GM12878 (cell line): Measurements from ENCODE around the gene MACF1. TPM values are rescaled to one million over a fixed set of nuclear protein-coding genes. Genes with fewer than 3 reads are reported as not detected.

ENCODE experiments used
- ATAC-seq: fragments of 200-7000 bp; cut with Tn5 transposase; 3 replicates; pipeline ENCODE4 v1.9.1; 2020; ENCODE audit warnings: mild to moderate bottlenecking, moderate library complexity
- BruUV-seq: library from RNA; stranded (reverse); fragments of 400-500 nt; replicated peaks from 2 replicates; lab custom pipeline; 2021; lab: Mats Ljungman, UMichigan
- CTCF ChIA-PET: fragments of 300-600 bp; sonication (Branson Sonifier 250); formaldehyde crosslinking; extraction: SDS; loops from one replicate; lab custom pipeline; 2021; ENCODE audit warnings: inconsistent platforms; lab: Yijun Ruan, JAX
- POLR2A ChIA-PET: fragments of 350-600 bp; formaldehyde crosslinking; extraction: SDS; loops from one replicate; lab custom pipeline; 2021; ENCODE audit warnings: inconsistent platforms; lab: Charles Lee
- RAD21 ChIA-PET: fragments of 300-600 bp; sonication (Branson Sonifier 250); formaldehyde crosslinking; loops from one replicate; lab custom pipeline; 2023; ENCODE audit warnings: antibody characterized with exemption; ENCODE audit not compliant: unreplicated experiment; lab: Charles Lee
- SMC1A ChIA-PET: fragments of 300-600 bp; sonication (Branson Sonifier 250); formaldehyde crosslinking; loops from one replicate; lab custom pipeline; 2023; ENCODE audit not compliant: unreplicated experiment, uncharacterized antibody; lab: Charles Lee
- DNase-seq: peaks from one replicate; pipeline ENCODE4 v3.0.0-alpha.2; 2011; ENCODE audit warnings: low read depth, low spot score
- FAIRE-seq: peaks from 3 replicates; lab custom pipeline; 2011; peaks lifted over from hg19 to GRCh38; lab: Jason Lieb, UNC
- H2AFZ ChIP-seq: 2 replicates; pipeline ENCODE4 v1.6.0; 2011; ENCODE audit warnings: low read depth, low read length, control low read depth; ENCODE audit not compliant: control insufficient read depth
- H3K27ac ChIP-seq: 2 replicates; pipeline ENCODE4 v1.5.1; 2011; ENCODE audit warnings: control low read depth; ENCODE audit not compliant: control insufficient read depth, insufficient read depth
- H3K27me3 ChIP-seq, 2 experiments: replicated peaks in 1 of 2; 2 replicates each; pipeline versions ENCODE4 v1.6.0 to v1.6.1; 2011; ENCODE audit warnings: low read length in 1 of 2; ENCODE audit not compliant: control insufficient read depth in 2 of 2, insufficient read depth in 2 of 2
- H3K36me3 ChIP-seq, 2 experiments: 2 replicates each; pipeline ENCODE4 v1.5.1; 2011; ENCODE audit warnings: low read length in 1 of 2; ENCODE audit not compliant: control insufficient read depth in 2 of 2, insufficient read depth in 2 of 2
- H3K4me1 ChIP-seq: 2 replicates; pipeline ENCODE4 v1.6.1; 2011; ENCODE audit warnings: mild to moderate bottlenecking, low read length, moderate library complexity, mixed read lengths; ENCODE audit not compliant: control insufficient read depth, insufficient read depth
- H3K4me2 ChIP-seq: 2 replicates; pipeline ENCODE4 v1.6.0; 2011; ENCODE audit warnings: control low read depth; ENCODE audit not compliant: control insufficient read depth, insufficient read depth
- H3K4me3 ChIP-seq: fragments of 200-600 bp; sonication (generic); 2 replicates; pipeline ENCODE4 v1.5.1; 2016
- H3K79me2 ChIP-seq: 2 replicates; pipeline ENCODE4 v1.6.0; 2011; ENCODE audit warnings: low read length; ENCODE audit not compliant: control insufficient read depth, insufficient read depth
- H3K9ac ChIP-seq: 2 replicates; pipeline ENCODE4 v1.8.0; 2011; ENCODE audit warnings: low read length, control low read depth, mixed read lengths; ENCODE audit not compliant: control insufficient read depth, insufficient read depth
- H3K9me3 ChIP-seq: replicated peaks from 3 replicates; pipeline ENCODE4 v1.5.1; 2011; ENCODE audit warnings: mild to moderate bottlenecking, low read length; ENCODE audit not compliant: control insufficient read depth, insufficient read depth
- H4K20me1 ChIP-seq: 2 replicates; pipeline ENCODE4 v1.6.0; 2011; ENCODE audit not compliant: control insufficient read depth, insufficient read depth
- BCL11A ChIP-seq: IDR thresholded peaks from 2 replicates; pipeline ENCODE4 v1.6.1; 2011; ENCODE audit warnings: low read depth, low read length
- CEBPB ChIP-seq, 2 experiments: fragments of 150-350 bp in 1 of 2; IDR thresholded peaks; 2 replicates each; pipeline ENCODE4 v1.6.1; 2012 to 2014; ENCODE audit warnings: low read depth in 2 of 2, low read length in 2 of 2, borderline replicate concordance in 1 of 2, inconsistent platforms in 1 of 2
- CREM ChIP-seq: IDR thresholded peaks from 2 replicates; pipeline ENCODE4 v1.6.1; 2014; ENCODE audit warnings: antibody characterized with exemption, low read depth
- E2F8 ChIP-seq: fragments of 450-650 bp; IDR thresholded peaks from 2 replicates; pipeline ENCODE4 v1.6.1; 2018; ENCODE audit warnings: mild to moderate bottlenecking, low read depth, moderate library complexity; ENCODE audit not compliant: partially characterized antibody
- EP300 ChIP-seq, 2 experiments: fragments of 150-350 bp in 1 of 2; IDR thresholded peaks; 2 replicates each; pipeline ENCODE4 v1.6.1; 2011 to 2012; ENCODE audit warnings: low read depth in 2 of 2, low read length in 2 of 2, borderline replicate concordance in 1 of 2, improper control_type of control experiment in 1 of 2, inconsistent platforms in 1 of 2; ENCODE audit not compliant: control insufficient read depth in 1 of 2
- ESRRA ChIP-seq: IDR thresholded peaks from 2 replicates; pipeline ENCODE4 v1.6.1; 2012; ENCODE audit warnings: mild to moderate bottlenecking, low read length, improper control_type of control experiment
- HCFC1 ChIP-seq: fragments of 150-350 bp; IDR thresholded peaks from 2 replicates; pipeline ENCODE4 v1.6.1; 2014; ENCODE audit warnings: low read length
- IRF5 ChIP-seq: fragments of 450-650 bp; IDR thresholded peaks from 2 replicates; pipeline ENCODE4 v1.6.1; 2017; ENCODE audit warnings: borderline replicate concordance
- LARP7 ChIP-seq: fragments of 450-650 bp; IDR thresholded peaks from 2 replicates; pipeline ENCODE4 v1.6.1; 2017; ENCODE audit warnings: mild to moderate bottlenecking
- NFXL1 ChIP-seq: fragments of 450-650 bp; IDR thresholded peaks from 2 replicates; pipeline ENCODE4 v1.6.1; 2017; ENCODE audit warnings: antibody characterized with exemption, mild to moderate bottlenecking, borderline replicate concordance
- POLR2A ChIP-seq: IDR thresholded peaks from 2 replicates; pipeline ENCODE4 v1.6.1; 2011; ENCODE audit warnings: low read depth, mild to moderate bottlenecking, low read length
- RAD21 ChIP-seq: IDR thresholded peaks from 2 replicates; pipeline ENCODE4 v1.6.1; 2011; ENCODE audit warnings: mild to moderate bottlenecking, low read depth, low read length, moderate library complexity; ENCODE audit not compliant: insufficient read depth
- RBBP5 ChIP-seq: fragments of 200-600 bp; sonication (generic); conservative IDR thresholded peaks from 2 replicates; pipeline ENCODE4 v1.6.1; 2016
- SREBF1 ChIP-seq: IDR thresholded peaks from 2 replicates; pipeline ENCODE4 v1.6.1; 2012; ENCODE audit warnings: mild to moderate bottlenecking, low read length
- whole genome bisulfite sequencing: methylation state at CpG from one replicate; pipeline ENCODE4 v1.1.6; 2016; ENCODE audit warnings: low lambda C conversion rate; ENCODE audit not compliant: insufficient replicate concordance, insufficient coverage; ENCODE audit errors: missing lambda C conversion rate; 5-methylcytosine and 5-hydroxymethylcytosine counted together
- in situ Hi-C: fragments of 300-500 bp; cut with MboI; formaldehyde crosslinking; loops from 9 replicates; pipeline ENCODE4 v1.14.3; 2018; ENCODE audit warnings: mixed read lengths
- intact Hi-C: fragments of 100-400 bp; cut with micrococcal nuclease; formaldehyde crosslinking; loops from one replicate; pipeline ENCODE4 v1.14.2; 2022; ENCODE audit not compliant: unreplicated experiment
- polyA plus RNA-seq, 11 experiments: library from polyadenylated mRNA; depleted of rRNA in 4 of 11; unstranded in 6 of 11; stranded (reverse) in 5 of 11; fragments of >200 nt; fragmentation: Nextera tagmentation in 4 of 11; fragmentation: Illumina TruSeq in 1 of 11; extraction: Ambion mirVana in 4 of 11; extraction: Trizol in 1 of 11; gene quantifications; 1 replicate in 1 of 11; 2 replicates in 10 of 11; pipeline versions ENCODE4 v1.2.1 to v1.2.3, GENCODE V29; 2011 to 2016; ENCODE audit warnings: inconsistent platforms in 2 of 11, missing spikeins in 2 of 11, low read depth in 1 of 11
- total RNA-seq, 4 experiments: library from RNA; depleted of rRNA in 3 of 4; stranded (reverse); fragments of >200 nt in 3 of 4; fragmentation: Illumina TruSeq in 1 of 4; extraction: Trizol in 1 of 4; gene quantifications; 2 replicates each; pipeline versions ENCODE4 v1.2.1 to v1.2.3, GENCODE V29; 2013 to 2021
- TF ChIP-seq, protein P1 (sequence below): IDR thresholded peaks from 2 replicates; pipeline ENCODE4 v1.6.1; 2011; ENCODE audit warnings: low read depth, mild to moderate bottlenecking, low read length, moderate library complexity, borderline replicate concordance; ENCODE audit errors: extremely low read depth
- TF ChIP-seq, protein P2 (sequence below): fragments of 450-650 bp; formaldehyde crosslinking; IDR thresholded peaks from 2 replicates; pipeline ENCODE4 v1.5.0; 2022; ENCODE audit warnings: mild to moderate bottlenecking, missing genetic modification characterization

The MACF1 gene
- total and polyA plus RNA-seq, 10 of the 15 experiments (the other 5 are each of a cell fraction or from before 2014, with no cell fraction given): 15.5 to 201 (median 76.9) TPM

DNA sequence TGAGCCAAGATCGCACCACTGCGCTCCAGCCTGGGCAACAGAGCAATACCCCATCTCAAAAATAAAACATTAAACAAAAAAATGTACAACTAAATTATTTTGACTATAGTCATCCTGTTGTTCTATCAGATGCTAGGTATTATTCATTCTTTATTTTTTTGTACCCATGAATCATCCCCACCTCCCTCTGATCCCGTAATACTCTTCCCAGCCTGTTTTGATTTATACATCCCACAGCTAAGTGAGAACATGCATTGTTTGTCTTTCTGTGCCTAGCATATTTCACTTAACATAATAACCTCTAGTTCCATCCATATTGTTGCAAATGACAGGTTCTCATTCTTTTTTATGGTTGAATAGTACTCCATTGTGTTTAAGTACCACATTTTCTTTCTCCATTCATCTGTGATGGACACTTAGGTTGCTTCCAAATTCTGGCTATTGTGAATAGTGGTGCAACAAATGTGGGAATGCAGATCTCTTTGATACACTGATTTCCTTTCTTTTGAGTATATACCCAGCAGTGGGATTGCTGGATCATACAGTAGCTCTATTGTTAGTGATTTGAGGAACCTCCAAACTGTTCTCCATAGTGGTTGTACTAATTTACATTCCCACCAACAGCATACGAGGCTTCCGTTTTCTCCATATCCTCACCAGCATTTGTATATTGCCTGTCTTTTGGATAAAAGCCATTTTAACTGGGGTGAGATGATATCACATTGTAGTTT lies 84.4 kb downstream of the MACF1 start:
- ChIA-PET POLR2A (interaction anchor here (0.6 to 0.7 kb wide), 2 partner anchors 87 to 202 kb away, joined by 3 to 4 read pairs; no protein-coding TSS in a partner anchor), SMC1A (interaction anchor here (1.2 to 1.5 kb wide), 3 partner anchors 11 to 97 kb away, joined by 3 to 4 read pairs (median 3); no protein-coding TSS in a partner anchor), CTCF (interaction anchor here (1.9 kb wide), 1 partner anchor 9 kb away, joined by 6 read pairs; no protein-coding TSS in a partner anchor), RAD21 (interaction anchor here (0.7 kb wide), 1 partner anchor 132 kb away, joined by 4 read pairs; no protein-coding TSS in a partner anchor)
- DNase-seq (no peak), ATAC-seq (no peak), FAIRE-seq (no peak)
- Histone ChIP-seq H2AFZ (no peak overlapping the region), H3K9me3 (no peaks in the 10 kb centered on the region), H3K4me1 (no peaks in the 10 kb centered on the region), H3K36me3 (peaks cover 11 to 41% of the 10 kb centered on the region in 2 experiments), H3K79me2 (no peaks in the 10 kb centered on the region), H3K9ac (no peak overlapping the region), H3K27ac (no peak overlapping the region), H3K4me2 (no peak overlapping the region), H3K27me3 (no peaks in the 10 kb centered on the region), H3K4me3 (no peak overlapping the region), H4K20me1 (no peaks in the 10 kb centered on the region)
- intact Hi-C loops: no loop called here
- 96% methylated on average over 5 of the region's 5 CpGs for WGBS
- in situ Hi-C loops: no loop called here
- BruUV-seq: no TSS peak
- TF ChIP-seq BCL11A (no peak), RBBP5 (no peak), EP300 (IDR thresholded peaks at IDR 0.05; ENCODE audit: borderline replicate concordance in 1 of 2, control insufficient read depth in 1 of 2, low read depth in 2 of 2, low read length in 2 of 2) (no peak), RAD21 (no peak), LARP7 (no peak), CEBPB (IDR thresholded peaks at IDR 0.05; ENCODE audit: borderline replicate concordance in 1 of 2, low read depth in 2 of 2, low read length in 2 of 2) (no peak), NFXL1 (no peak), HCFC1 (no peak), CREM (no peak), ESRRA (no peak), POLR2A (no peak), E2F8 (no peak), SREBF1 (no peak), IRF5 (no peak)
- TF ChIP-seq, protein P1, sequence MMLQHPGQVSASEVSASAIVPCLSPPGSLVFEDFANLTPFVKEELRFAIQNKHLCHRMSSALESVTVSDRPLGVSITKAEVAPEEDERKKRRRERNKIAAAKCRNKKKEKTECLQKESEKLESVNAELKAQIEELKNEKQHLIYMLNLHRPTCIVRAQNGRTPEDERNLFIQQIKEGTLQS: no peak
- TF ChIP-seq, protein P2, sequence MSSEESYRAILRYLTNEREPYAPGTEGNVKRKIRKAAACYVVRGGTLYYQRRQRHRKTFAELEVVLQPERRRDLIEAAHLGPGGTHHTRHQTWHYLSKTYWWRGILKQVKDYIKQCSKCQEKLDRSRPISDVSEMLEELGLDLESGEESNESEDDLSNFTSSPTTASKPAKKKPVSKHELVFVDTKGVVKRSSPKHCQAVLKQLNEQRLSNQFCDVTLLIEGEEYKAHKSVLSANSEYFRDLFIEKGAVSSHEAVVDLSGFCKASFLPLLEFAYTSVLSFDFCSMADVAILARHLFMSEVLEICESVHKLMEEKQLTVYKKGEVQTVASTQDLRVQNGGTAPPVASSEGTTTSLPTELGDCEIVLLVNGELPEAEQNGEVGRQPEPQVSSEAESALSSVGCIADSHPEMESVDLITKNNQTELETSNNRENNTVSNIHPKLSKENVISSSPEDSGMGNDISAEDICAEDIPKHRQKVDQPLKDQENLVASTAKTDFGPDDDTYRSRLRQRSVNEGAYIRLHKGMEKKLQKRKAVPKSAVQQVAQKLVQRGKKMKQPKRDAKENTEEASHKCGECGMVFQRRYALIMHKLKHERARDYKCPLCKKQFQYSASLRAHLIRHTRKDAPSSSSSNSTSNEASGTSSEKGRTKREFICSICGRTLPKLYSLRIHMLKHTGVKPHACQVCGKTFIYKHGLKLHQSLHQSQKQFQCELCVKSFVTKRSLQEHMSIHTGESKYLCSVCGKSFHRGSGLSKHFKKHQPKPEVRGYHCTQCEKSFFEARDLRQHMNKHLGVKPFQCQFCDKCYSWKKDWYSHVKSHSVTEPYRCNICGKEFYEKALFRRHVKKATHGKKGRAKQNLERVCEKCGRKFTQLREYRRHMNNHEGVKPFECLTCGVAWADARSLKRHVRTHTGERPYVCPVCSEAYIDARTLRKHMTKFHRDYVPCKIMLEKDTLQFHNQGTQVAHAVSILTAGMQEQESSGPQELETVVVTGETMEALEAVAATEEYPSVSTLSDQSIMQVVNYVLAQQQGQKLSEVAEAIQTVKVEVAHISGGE (CRISPR knock-in tag): no peak
